MM.1S (cell line): ENCODE results near the gene VTI1B.

Experiments
- DNase-seq: peaks from one replicate; pipeline ENCODE4 v3.0.0-alpha.2; 2015
- H2AFZ ChIP-seq: fragments of 300-600 bp; sonication (generic); 2 replicates; pipeline ENCODE4 v1.6.0; 2016; ENCODE audit warnings: antibody characterized with exemption, low read length
- H3F3A ChIP-seq: fragments of 300-600 bp; sonication (generic); 2 replicates; pipeline ENCODE4 v1.6.1; 2016; ENCODE audit warnings: mild to moderate bottlenecking, antibody characterized with exemption, low read length, moderate library complexity, mixed read lengths; ENCODE audit not compliant: insufficient read depth
- H3K27ac ChIP-seq: fragments of 300-600 bp; sonication (generic); 2 replicates; pipeline ENCODE4 v1.5.1; 2016; ENCODE audit warnings: mild to moderate bottlenecking, low read length
- H3K27me3 ChIP-seq: fragments of 300-600 bp; sonication (generic); replicated peaks from 2 replicates; pipeline ENCODE4 v1.6.0; 2016; ENCODE audit warnings: low read length; ENCODE audit not compliant: insufficient read depth
- H3K36me3 ChIP-seq: fragments of 300-600 bp; sonication (generic); replicated peaks from 2 replicates; pipeline ENCODE4 v1.6.1; 2016; ENCODE audit warnings: mild to moderate bottlenecking, low read length, mixed read lengths; ENCODE audit not compliant: insufficient read depth
- H3K4me1 ChIP-seq: fragments of 300-600 bp; sonication (generic); 2 replicates; pipeline ENCODE4 v1.6.1; 2016; ENCODE audit warnings: low read length, mixed read lengths
- H3K4me2 ChIP-seq: fragments of 300-600 bp; sonication (generic); 2 replicates; pipeline ENCODE4 v1.6.0; 2016; ENCODE audit warnings: low read depth, low read length
- H3K4me3 ChIP-seq: fragments of 300-600 bp; sonication (generic); 2 replicates; pipeline ENCODE4 v1.5.1; 2016; ENCODE audit warnings: low read length, mixed read lengths
- H3K79me2 ChIP-seq: fragments of 300-600 bp; sonication (generic); 2 replicates; pipeline ENCODE4 v1.6.1; 2016; ENCODE audit warnings: mixed run types, low read length, mixed read lengths
- H3K9ac ChIP-seq: fragments of 300-600 bp; sonication (generic); 2 replicates; pipeline ENCODE4 v1.6.1; 2016; ENCODE audit warnings: low read length, mixed read lengths
- H3K9me2 ChIP-seq: fragments of 300-600 bp; sonication (generic); replicated peaks from 2 replicates; pipeline ENCODE4 v1.6.1; 2016; ENCODE audit warnings: mild to moderate bottlenecking, low read length, mixed read lengths; ENCODE audit not compliant: insufficient read depth
- H3K9me3 ChIP-seq: fragments of 300-600 bp; sonication (generic); replicated peaks from 2 replicates; pipeline ENCODE4 v1.6.1; 2016; ENCODE audit warnings: mild to moderate bottlenecking, low read length, mixed read lengths; ENCODE audit not compliant: insufficient read depth
- H4K20me1 ChIP-seq: fragments of 300-600 bp; sonication (generic); 2 replicates; pipeline ENCODE4 v1.6.1; 2016; ENCODE audit warnings: mild to moderate bottlenecking, low read length, moderate library complexity, mixed read lengths; ENCODE audit not compliant: insufficient read depth
- EZH2 ChIP-seq: fragments of 300-600 bp; sonication (generic); optimal IDR thresholded peaks from 2 replicates; pipeline ENCODE3; 2017; ENCODE audit warnings: low read depth, mild to moderate bottlenecking, antibody characterized with exemption, low read length, mixed read lengths
- EZH2phosphoT487 ChIP-seq: fragments of 300-600 bp; sonication (generic); IDR thresholded peaks from 2 replicates; pipeline ENCODE4 v1.6.1; 2018; ENCODE audit warnings: antibody characterized with exemption, low read length
- TF ChIP-seq, protein P1 (sequence below): fragments of 300-600 bp; sonication (generic); IDR thresholded peaks from 2 replicates; pipeline ENCODE4 v1.5.1; 2016; ENCODE audit warnings: antibody characterized with exemption, low read length, mixed read lengths

VTI1B gene

DNA sequence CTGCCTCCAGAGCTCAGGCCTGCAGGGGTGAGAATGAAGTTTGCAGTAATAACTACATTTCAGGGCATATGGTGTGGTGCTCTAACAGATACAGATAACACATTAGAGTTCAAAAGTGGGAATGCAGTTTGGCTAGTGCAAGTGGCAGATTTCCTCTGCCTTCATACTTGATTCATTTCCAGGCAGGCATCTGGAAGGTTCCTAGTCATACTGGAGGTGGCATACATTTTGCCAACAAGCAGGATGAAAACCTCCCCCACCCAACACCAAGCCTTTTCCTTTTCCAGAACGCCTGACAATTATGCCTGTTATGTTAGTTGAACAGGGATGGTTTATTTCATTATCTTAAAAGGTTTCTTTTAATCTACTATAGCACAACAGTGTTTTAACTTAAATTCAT lies 24.3 kb downstream of the VTI1B start:
- Histone ChIP-seq H3K36me3 (no peaks in the 10 kb centered on the region), H3K4me2 (no peak overlapping the region), H3K9ac (no peak overlapping the region), H2AFZ (no peak overlapping the region), H3K4me1 (no peaks in the 10 kb centered on the region), H3K4me3 (no peak overlapping the region), H3K9me2 (no peaks in the 10 kb centered on the region), H3K27me3 (no peaks in the 10 kb centered on the region), H3K9me3 (no peaks in the 10 kb centered on the region), H3K27ac (no peak overlapping the region), H3K79me2 (no peaks in the 10 kb centered on the region), H3F3A (no peaks in the 10 kb centered on the region), H4K20me1 (no peaks in the 10 kb centered on the region)
- TF ChIP-seq EZH2 = no peak
- no peak for DNase-seq

- H3K9me2 ChIP-seq = no peaks in the 10 kb centered on the region
- H3K4me1 ChIP-seq = no peaks in the 10 kb centered on the region
- H3K79me2 ChIP-seq = no peaks in the 10 kb centered on the region
- TF ChIP-seq EZH2 (no peak), EZH2phosphoT487 (no peak)
- TF ChIP-seq, protein P1, sequence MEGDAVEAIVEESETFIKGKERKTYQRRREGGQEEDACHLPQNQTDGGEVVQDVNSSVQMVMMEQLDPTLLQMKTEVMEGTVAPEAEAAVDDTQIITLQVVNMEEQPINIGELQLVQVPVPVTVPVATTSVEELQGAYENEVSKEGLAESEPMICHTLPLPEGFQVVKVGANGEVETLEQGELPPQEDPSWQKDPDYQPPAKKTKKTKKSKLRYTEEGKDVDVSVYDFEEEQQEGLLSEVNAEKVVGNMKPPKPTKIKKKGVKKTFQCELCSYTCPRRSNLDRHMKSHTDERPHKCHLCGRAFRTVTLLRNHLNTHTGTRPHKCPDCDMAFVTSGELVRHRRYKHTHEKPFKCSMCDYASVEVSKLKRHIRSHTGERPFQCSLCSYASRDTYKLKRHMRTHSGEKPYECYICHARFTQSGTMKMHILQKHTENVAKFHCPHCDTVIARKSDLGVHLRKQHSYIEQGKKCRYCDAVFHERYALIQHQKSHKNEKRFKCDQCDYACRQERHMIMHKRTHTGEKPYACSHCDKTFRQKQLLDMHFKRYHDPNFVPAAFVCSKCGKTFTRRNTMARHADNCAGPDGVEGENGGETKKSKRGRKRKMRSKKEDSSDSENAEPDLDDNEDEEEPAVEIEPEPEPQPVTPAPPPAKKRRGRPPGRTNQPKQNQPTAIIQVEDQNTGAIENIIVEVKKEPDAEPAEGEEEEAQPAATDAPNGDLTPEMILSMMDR = no peak
- H3K4me2 ChIP-seq = no peak overlapping the region
- no peak overlapping the region for H2AFZ ChIP-seq
- no peak overlapping the region for H3K9ac ChIP-seq
- no peaks in the 10 kb centered on the region for H4K20me1 ChIP-seq
- no peak overlapping the region for H3K27ac ChIP-seq
- no peaks in the 10 kb centered on the region for H3K36me3 ChIP-seq
- no peaks in the 10 kb centered on the region for H3K27me3 ChIP-seq
- no peak overlapping the region for H3K4me3 ChIP-seq
- no peak for DNase-seq
- H3K9me3 ChIP-seq = no peaks in the 10 kb centered on the region
- H3F3A ChIP-seq = no peaks in the 10 kb centered on the region
Measured at GRCh38 chr14:67646131-67646530, 28.3 kb downstream of the VTI1B start.

- Histone ChIP-seq H3K9me3 (no peaks in the 10 kb centered on the region), H3K4me1 (no peaks in the 10 kb centered on the region), H3K4me3 (no peak overlapping the region), H4K20me1 (no peaks in the 10 kb centered on the region), H3K79me2 (no peaks in the 10 kb centered on the region), H3K27ac (no peak overlapping the region), H3K9ac (no peak overlapping the region), H3K4me2 (no peak overlapping the region), H3F3A (no peaks in the 10 kb centered on the region), H3K9me2 (no peaks in the 10 kb centered on the region), H3K27me3 (no peaks in the 10 kb centered on the region), H3K36me3 (no peaks in the 10 kb centered on the region), H2AFZ (no peak overlapping the region)
- DNase-seq = no peak
- TF ChIP-seq EZH2phosphoT487 (no peak), EZH2 (no peak)
- TF ChIP-seq, protein P1 = no peak
Measured at GRCh38 chr14:67645414-67645813, 29.0 kb downstream of the VTI1B start.

GRCh38 chr14:67644428-67644827 lies 30.0 kb downstream of the VTI1B start:
- no peaks in the 10 kb centered on the region for H4K20me1 ChIP-seq
- no peak for DNase-seq

More at GRCh38 chr14:67644428-67644827, 30.0 kb downstream of the VTI1B start:
- TF ChIP-seq EZH2phosphoT487 = no peak
- TF ChIP-seq, protein P1 = no peak
- no peak for TF ChIP-seq EZH2
- no peak overlapping the region for H3K4me2 ChIP-seq
- H3K9me2 ChIP-seq = no peaks in the 10 kb centered on the region
- no peaks in the 10 kb centered on the region for H3K79me2 ChIP-seq
- no peaks in the 10 kb centered on the region for H3K4me1 ChIP-seq
- no peaks in the 10 kb centered on the region for H3K27me3 ChIP-seq
- H3K9me3 ChIP-seq = no peaks in the 10 kb centered on the region
- H3K36me3 ChIP-seq = no peaks in the 10 kb centered on the region
- no peaks in the 10 kb centered on the region for H3F3A ChIP-seq
- H3K27ac ChIP-seq = no peak overlapping the region
- H3K4me3 ChIP-seq = no peak overlapping the region
- H3K9ac ChIP-seq = no peak overlapping the region
- no peak overlapping the region for H2AFZ ChIP-seq
